Measurements from ENCODE around the gene WDFY1. TPM values are rescaled to one million over a fixed set of nuclear protein-coding genes. Genes with fewer than 3 reads are reported as not detected.
A peak's percentile ranks its signal among the peaks of the same experiment; 100 is the strongest.

Gene WDFY1, protein sequence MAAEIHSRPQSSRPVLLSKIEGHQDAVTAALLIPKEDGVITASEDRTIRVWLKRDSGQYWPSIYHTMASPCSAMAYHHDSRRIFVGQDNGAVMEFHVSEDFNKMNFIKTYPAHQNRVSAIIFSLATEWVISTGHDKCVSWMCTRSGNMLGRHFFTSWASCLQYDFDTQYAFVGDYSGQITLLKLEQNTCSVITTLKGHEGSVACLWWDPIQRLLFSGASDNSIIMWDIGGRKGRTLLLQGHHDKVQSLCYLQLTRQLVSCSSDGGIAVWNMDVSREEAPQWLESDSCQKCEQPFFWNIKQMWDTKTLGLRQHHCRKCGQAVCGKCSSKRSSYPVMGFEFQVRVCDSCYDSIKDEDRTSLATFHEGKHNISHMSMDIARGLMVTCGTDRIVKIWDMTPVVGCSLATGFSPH
- polyA plus RNA-seq (2012; ENCODE audit: insufficient read depth, insufficient read length) = 24.4 TPM

DNA sequence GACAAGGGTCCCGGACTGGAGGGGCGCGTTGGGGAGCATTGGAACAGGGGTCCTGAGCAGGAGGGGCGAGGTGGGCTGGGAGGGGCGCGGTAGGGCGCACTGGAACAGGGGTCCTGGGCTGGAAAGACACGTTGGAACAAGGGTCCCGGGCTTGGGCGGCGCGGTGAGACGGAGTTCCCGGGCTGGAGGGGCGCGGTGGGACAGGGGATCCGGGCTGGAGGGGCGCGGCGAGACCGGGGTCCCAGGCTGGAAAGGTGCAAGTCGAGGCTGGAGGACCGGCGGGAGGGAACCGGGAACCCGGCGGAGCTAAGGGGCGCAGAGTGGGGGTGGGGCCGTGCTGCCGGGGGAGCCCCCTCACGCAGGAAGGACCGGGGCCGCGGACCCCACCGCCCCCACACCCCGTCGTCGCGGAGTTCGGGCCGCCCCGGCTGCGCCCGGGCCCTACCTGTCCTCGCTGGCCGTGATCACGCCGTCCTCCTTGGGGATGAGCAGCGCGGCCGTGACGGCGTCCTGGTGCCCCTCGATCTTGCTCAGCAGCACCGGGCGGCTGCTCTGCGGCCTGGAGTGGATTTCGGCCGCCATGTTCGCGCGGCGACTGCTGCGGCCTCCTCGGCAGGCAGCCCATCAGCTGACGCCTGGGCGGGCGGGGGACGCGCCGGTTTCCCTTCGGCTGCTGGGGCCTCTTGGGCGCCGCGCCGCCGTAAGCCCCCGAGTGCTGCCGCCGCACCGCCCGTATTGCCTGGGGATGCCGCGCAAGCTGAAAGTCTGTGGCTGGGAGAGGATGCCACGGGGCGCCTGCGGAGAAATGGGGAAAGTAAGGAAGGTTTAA, at the start of gene WDFY1:
Gene WDFY1, minus strand, starts transcription at position 633 of the 829 bp plus-strand sequence. Its CDS starts 51 bp downstream, at position 582.
- peak within 1 kb of the TSS; percentile 70 for H3K4me3 ChIP-seq (ENCODE audit: low read length)
- peak; percentile 58 for DNase-seq (ENCODE audit: low read depth, low spot score)

DNA sequence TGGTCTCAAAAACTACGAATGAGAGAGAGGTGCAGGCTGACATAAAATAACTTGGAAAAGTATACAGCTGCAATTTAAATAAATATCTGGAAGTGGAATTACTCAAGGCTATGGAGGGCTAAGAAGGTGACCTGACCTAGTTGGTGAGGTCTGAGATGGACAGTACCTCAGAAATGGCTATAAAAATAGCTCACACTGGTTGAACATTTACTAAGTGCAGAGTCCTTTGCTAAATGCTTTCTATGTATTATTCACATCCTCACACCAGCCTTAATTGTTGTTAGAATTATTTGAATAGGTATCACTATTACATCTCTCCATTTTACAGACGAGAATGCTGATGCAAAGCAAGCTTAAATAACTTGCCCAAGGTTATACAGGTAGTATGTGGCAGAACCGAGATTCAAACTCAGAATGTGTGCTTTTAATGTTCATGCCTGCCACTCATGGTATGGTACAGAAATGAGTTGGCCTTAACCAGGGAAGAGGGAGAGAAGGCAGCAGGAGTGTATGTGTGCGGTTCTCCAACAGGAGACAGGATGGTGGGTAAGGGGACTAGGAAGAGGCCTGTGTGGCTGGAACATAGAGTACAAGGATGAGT, 49.5 kb upstream of the WDFY1 start:
- DNase-seq (ENCODE audit: low read depth, low spot score) = no peak
- no peak overlapping the region for H3K4me3 ChIP-seq (ENCODE audit: low read length)

DNA sequence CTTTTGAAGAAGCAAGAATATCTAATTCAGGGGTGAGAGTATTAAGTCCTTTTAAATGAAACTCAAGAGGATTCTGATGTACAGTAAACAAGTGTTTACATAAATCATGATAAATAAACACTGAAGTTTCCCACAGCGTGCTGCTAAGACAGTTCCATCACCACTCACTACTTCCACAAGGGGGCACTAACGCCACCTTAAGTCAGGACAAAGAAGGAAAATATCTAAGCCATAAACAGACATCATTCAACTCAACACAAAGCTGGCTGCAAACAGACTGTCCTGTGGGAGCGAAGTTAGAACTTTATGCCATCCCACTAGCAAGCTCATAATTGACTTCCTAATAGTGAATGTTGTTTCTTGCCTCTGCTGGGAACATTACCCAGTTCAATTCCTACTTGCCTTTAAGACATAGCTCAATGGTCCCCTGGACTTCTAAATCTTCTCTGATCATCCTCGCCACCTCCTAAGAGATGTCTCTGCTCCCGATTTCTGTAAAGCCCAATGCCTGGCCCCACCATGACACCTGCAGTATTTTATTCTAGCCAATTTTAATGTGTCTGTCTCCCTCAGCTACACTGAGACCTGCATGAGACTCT, 48.6 kb upstream of the WDFY1 start:
- peak; percentile 59 for DNase-seq (ENCODE audit: low read depth, low spot score)

DNA sequence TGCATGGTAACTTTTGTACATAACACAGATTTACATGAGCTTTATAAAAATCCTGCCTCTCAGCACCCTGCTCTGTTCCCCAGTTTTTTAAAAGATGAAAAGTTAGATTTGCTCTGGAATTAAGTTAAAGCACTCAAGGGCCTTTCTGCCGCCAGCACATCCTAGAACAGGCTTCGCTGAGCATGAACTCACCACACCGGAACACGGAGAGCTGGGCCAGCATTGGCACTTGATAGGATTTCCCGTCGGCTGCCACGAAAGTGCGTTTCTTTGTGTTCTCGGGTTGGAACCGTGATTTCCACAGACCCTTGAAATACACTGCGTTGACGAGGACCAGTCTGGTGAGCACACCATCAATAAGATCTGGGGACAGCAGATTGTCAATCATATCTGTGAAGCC, 46.5 kb upstream of the WDFY1 start:
- no peak for DNase-seq (ENCODE audit: low read depth, low spot score)
- no peak overlapping the region for H3K4me3 ChIP-seq (ENCODE audit: low read length)

More for the DNA sequence above, 48.6 kb upstream of the WDFY1 start:
- no peak overlapping the region for H3K4me3 ChIP-seq (ENCODE audit: low read length)

DNA sequence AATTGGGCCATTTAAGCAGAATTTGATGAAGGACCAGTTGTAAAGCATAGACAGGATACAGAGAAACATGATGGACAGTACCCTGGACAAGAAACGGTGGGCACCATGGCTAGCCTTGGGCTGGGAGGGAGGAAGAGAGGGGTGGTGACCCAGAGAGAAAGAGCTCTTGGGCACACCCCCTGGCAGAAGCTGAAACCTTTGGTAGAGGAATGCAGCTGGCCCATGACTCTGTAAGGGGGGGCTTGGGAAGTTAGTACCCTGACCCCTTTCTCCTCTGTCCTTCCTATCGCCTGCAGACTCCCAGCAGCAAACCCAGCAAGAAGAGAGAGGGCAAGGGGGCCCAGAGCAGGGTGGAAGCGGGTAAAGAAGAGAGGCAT, 44.7 kb upstream of the WDFY1 start:
- no peak overlapping the region for H3K4me3 ChIP-seq (ENCODE audit: low read length)
- DNase-seq (ENCODE audit: low read depth, low spot score) = no peak

DNA sequence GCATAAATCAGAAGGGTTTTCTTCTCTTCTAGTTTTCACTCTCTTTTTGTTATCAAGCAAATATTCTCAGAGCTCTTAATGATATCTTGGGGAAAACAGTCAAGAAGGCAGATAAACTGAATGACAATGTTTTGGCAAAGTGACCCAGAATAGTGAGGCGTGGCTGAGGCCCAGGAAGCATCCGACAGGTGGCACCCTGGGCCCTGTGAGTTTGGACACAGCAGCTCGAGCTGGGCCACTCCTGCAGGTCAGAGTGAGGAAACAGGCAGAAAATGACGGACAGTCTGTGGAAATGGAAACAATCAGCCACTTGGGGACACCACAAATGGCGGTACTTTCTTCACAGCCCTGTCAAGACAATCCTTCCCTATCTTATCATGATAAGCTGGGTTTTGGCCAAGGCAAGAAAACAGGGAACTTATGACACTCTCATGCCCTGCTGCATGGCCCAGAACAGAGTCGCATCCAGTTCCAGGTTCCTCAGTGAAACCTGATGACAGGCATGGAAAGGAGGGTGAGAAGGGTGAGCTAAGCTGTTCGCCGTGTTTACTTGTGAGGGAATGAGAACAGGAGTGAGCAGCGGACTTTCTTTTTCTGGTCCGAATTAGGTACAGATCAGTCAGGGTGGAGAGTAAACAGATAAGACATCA, 44.2 kb upstream of the WDFY1 start:
- H3K4me3 ChIP-seq (ENCODE audit: low read length) = no peak overlapping the region
- DNase-seq (ENCODE audit: low read depth, low spot score) = no peak

DNA sequence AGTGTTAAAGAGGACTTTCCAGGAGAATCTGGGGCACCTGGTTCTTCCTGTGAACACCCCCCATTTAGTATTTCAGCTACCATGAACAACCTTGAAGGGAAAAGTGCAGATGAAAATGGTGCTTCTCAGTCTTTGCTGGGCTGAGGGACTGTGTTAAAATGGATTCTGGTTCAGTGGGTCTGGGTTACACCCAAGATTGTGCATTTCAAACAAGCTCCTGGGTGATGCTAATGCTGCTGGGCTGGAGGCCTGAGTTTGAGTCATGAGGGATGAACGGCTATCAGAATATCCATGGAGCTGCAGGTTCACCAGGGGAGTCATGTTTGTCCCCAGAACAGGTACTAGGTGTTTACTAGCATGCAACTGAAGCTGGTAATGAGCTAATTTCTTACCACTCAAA, 36.1 kb upstream of the WDFY1 start:
- H3K4me3 ChIP-seq (ENCODE audit: low read length) = no peak overlapping the region
- DNase-seq (ENCODE audit: low read depth, low spot score) = no peak

DNA sequence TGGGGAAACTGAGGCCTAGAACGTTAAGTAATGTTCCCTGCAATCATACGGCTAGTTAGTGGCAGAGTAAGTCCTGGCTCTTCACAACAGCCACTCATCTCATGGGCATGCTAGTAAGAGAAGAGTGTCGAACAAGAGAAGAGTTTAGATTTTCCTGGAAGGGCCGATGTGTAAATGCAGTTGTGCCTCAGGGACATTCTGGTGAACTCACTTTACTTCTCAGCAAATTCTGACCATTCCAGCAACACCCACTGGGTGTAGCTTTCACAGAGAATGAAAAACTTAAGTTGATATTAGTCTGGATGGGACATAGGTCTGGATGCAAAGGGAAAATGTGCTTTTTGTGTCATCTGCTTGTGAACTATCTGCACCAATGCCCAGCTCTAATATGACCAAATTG, 35.7 kb upstream of the WDFY1 start:
- no peak overlapping the region for H3K4me3 ChIP-seq (ENCODE audit: low read length)
- no peak for DNase-seq (ENCODE audit: low read depth, low spot score)

DNA sequence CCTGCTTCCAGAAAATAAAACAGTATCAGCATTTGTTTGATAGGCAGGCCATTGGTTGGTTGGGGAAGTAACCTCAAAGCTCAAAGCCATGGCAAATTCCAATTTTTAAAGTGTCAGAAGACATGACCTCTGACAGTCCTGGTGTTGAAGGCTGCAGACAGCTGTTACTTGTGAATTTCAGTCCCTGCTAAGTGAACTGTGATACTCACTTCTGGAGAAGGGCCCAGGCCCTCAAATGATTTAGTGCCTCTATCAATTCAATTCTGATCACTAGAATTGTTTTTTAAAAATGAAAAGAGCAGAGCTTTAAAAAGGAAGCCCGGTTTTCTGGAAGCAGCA, 35.2 kb upstream of the WDFY1 start:
- no peak for DNase-seq (ENCODE audit: low read depth, low spot score)
- no peak overlapping the region for H3K4me3 ChIP-seq (ENCODE audit: low read length)

DNA sequence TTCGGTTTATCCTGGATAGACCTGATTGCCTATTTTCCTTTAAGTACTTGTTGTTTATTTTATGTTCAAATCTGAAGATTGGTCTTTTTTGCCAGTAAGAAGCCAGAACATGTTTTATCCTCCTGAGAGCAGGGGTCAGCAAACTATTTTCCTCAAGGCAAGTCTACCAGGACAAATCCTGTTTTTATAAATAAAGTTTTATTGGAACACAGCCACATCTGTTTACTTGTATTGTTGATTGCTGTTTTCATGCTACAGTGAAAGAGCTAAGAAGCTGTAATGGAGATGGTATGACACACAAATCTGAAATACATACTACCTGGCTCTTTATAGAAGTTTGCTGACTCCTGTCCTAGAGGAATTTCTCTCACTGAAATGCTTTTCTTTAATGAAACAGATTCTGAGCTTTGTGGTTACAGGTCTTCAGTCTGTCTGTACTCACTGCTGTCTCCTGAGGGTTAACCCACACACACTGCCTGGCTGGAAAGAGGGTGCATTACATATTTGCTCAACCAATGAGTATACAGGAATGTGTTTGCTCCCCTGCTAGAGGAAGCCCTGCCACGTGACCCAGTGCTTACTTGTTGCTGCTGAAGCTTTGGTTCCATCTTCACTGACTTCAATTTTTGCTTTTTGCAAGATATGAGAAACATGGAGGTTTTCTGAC, 34.7 kb upstream of the WDFY1 start:
- H3K4me3 ChIP-seq (ENCODE audit: low read length) = no peak overlapping the region
- peak; percentile 60 for DNase-seq (ENCODE audit: low read depth, low spot score)

DNA sequence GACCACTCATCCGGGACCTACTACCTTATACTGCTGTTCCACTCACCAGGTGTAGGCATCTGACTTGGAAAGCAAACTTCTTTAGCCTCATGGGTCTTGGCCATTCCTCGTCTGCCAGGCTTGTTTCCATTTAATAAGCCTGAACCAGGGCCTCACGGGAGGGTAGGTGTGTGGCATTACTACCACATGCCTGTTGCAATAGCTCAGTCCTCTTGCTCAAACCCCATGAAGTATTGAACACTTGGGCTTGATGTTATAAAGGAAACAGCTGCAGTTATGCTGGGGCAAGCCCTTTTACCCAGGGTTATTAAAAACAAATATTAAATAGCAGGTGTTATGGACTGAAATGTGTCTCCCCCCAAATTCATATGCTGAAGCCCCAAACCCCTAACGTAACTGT, 33.3 kb upstream of the WDFY1 start:
- no peak for DNase-seq (ENCODE audit: low read depth, low spot score)
- H3K4me3 ChIP-seq (ENCODE audit: low read length) = no peak overlapping the region

DNA sequence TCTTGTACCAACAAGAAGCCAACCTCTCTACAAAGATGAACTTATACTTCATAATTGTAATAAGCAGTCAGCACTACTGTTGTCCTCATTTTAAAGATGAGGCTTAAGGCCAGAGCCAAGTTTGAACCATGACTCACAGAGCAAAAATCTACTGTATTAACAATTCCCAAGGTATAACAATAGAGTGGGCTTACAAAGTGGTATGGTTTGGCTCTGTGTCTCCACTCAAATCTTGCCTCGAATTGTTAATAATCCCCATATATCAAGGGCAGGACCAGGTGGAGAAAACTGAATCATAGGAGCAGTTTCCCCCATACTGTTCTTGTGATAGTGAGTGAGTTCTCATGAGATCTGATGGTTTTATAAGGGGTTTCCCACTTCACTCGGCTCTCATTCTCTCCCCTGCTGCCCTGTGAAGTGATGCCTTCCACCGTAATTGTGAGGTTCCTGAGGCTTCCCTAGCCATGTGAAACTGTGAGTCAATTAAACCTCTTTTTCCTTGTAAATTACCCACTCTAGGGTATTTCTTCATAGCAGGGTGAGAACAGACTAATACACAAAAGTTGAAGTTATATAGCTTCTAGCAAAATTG, 31.6 kb upstream of the WDFY1 start:
- no peak overlapping the region for H3K4me3 ChIP-seq (ENCODE audit: low read length)
- DNase-seq (ENCODE audit: low read depth, low spot score) = no peak

DNA sequence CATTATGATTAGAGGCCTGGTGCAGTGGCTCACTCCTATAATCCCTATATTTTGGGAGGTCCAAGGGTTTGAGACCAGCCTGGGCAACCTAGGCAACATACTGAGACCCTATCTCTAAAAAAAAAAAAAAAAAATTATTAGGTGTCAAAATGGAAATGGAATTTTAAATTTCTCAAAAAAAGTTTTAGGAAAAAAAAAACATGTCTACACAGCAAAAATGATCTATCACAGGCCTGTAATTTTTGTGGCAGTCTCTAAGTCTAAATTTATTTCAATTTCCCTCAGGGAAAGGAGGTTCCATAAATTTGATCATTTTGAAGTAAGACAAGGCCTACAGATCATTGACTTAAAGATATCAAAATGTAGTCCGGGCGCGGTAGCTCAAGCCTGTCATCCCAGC, 28.5 kb upstream of the WDFY1 start:
- DNase-seq (ENCODE audit: low read depth, low spot score) = no peak
- H3K4me3 ChIP-seq (ENCODE audit: low read length) = no peak overlapping the region

DNA sequence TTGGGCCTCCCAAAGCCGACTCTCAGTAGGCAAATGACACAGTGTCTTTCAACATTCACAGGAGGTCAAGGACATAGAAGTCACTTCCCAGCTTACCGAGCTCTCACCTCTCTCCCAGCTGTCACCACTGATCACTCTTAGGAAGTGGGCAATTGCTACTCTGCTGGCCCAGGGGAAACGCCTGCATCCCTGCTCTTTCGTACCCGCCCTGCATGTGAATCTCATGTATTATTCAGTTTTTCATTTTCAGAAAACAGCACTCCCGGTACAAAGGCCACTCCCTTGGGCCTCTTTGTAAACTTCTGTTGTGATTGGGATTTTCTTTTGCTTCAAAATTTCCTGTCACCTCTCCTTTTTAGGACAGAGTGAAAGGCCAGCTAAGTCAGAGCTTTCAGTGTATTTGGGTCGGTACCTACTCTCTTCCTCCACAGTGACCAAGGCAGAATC, 27.5 kb upstream of the WDFY1 start:
- no peak for DNase-seq (ENCODE audit: low read depth, low spot score)

DNA sequence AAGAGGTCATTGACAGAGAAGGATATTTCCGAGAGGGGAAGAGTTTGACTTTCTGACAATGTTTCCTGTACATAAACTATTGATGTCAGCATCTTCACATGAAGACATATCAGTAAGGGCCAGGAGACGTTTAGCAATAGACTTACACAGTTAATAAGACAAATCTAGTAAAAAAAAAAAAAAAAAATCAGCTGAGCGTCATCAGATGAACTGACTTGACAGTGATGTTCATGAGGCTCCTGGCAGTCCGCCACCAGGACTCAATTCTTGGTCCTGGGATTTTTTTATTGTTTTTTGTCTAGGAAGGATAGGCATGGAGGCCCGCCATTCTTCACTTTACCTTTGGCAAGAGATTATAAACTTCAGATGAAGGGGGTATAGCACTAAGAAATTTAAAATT, 26.6 kb upstream of the WDFY1 start:
- no peak for DNase-seq (ENCODE audit: low read depth, low spot score)
- H3K4me3 ChIP-seq (ENCODE audit: low read length) = no peak overlapping the region

More for the DNA sequence above, 27.5 kb upstream of the WDFY1 start:
- no peak overlapping the region for H3K4me3 ChIP-seq (ENCODE audit: low read length)

DNA sequence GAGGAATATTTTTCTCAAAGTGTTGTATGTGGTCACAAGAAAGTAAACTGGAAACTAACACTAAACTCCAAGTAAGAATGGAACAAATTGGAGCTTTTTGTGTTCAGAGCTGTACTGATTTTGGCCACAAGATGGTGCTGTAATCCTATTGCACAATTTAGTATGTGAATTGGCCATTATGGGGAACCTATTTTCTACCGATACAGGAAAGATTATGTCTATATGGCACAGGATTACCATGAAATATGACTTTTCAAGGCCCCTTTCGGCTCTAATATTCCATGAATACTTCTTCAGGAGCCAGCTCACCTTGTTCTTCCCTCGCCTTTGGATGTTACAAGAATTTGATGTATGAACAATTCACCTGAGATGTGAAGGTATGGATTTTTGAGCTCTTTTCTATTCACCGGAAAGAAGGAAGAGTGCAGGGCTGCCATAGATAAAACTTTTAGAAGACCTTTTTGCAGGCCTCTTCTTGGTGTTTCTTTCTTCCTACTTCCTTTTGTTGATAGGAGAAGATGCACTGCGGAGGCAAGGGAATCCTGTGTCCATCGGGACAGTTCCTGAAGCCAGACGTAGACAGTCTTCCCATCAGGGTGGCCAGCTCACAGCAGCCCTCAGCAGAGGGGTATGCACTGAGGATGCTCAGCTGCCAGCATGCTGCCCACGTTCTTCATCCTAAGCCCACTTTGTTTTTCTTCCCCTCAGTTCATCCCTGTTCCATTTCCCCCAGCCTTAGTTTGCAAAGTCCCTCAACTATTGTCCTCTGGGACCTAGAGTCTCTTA, 25.4 kb upstream of the WDFY1 start:
- peak; percentile 62 for DNase-seq (ENCODE audit: low read depth, low spot score)
- no peak overlapping the region for H3K4me3 ChIP-seq (ENCODE audit: low read length)

DNA sequence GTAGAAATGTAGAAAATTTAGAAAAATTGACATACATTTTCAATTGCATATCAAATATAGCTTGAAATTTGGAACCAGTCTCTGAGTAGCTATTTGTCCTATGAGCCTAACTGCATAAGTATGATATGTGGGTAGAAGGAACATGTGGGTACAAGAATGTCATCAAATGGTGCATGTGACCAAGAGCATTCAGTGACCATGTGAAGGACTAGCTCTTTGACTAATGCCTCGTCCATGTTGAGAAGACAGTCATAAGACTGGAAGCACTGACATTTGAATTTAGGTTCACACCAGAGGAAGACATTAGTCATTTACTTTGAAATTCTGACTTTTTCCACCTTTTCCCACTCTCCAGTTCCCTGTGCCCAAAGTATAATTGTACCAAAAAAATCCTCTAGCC, 24.7 kb upstream of the WDFY1 start:
- no peak for DNase-seq (ENCODE audit: low read depth, low spot score)

DNA sequence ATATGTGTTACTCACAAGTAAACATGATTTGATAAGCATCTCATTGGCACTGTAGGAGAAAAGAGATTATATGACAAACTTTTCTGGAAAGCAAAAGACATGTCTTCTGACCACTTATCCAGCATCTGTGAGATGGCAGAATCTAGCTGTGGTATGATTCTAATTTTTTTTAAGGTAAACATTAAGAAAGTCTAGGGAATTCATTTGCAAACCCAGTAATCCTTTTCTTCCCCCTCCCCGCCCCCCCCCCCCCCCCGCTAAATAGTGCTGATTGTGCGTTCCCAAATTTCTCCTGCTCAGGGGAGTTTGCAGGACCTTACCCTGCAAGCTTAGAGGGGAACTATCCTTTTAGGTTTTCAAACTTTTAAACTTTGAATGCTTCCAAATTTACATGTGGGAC, 24.2 kb upstream of the WDFY1 start:
- H3K4me3 ChIP-seq (ENCODE audit: low read length) = no peak overlapping the region
- no peak for DNase-seq (ENCODE audit: low read depth, low spot score)

More for the DNA sequence above, 24.7 kb upstream of the WDFY1 start:
- H3K4me3 ChIP-seq (ENCODE audit: low read length) = no peak overlapping the region

All from Jurkat, Clone E6-1 (cell line).